Inflammatory macrophage treated with lipopolysaccharide for 1 hour (primary cell): ENCODE measurements around the gene DHX34.
"Not testable (repeated sequence)": the region's sequence is repeated elsewhere in the genome, so short reads cannot be mapped to it uniquely, and the experiment has no call there.

Source experiments
- DNase-seq, 2 donors: peaks; one replicate each; pipeline ENCODE4 v3.0.0-alpha.2; 2020 to 2022

Gene DHX34

DNA sequence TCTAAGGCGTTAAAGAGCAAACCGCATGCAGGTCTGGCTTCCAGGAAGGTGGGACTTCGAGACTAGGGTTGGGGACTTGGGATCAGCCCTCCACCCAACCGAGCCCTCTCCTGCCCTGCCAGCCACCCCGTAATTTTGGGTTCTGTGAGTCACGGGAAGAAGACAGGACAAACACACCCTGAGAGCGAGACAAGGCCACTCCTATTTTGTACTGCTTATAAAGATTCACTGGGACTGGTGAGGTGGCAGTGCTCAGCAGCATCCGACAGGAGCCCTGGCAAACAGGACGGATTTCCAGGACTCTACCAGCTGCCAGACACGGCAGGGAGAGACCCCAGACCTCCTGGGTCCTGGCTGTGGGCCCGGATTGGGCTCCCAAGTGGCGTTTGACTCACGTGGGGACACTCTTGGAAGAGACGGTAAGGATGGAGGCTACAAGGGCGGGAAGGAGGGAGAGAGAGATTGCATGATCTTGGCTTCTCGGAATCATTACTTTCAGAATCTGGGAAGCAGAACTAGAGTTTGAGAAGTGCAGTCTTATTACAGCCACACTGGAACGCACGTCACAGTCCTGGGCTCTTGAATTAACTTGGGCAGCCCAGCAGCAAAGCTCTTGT, 17.1 kb upstream of the DHX34 start, which contains the start of gene C5AR2:
TSS of gene C5AR2 (plus strand) at position 245 of the 617 bp plus-strand sequence. CDS start 8,625 bp downstream, outside the sequence.
- DNase-seq = peak; percentile 50 to 68

DNA sequence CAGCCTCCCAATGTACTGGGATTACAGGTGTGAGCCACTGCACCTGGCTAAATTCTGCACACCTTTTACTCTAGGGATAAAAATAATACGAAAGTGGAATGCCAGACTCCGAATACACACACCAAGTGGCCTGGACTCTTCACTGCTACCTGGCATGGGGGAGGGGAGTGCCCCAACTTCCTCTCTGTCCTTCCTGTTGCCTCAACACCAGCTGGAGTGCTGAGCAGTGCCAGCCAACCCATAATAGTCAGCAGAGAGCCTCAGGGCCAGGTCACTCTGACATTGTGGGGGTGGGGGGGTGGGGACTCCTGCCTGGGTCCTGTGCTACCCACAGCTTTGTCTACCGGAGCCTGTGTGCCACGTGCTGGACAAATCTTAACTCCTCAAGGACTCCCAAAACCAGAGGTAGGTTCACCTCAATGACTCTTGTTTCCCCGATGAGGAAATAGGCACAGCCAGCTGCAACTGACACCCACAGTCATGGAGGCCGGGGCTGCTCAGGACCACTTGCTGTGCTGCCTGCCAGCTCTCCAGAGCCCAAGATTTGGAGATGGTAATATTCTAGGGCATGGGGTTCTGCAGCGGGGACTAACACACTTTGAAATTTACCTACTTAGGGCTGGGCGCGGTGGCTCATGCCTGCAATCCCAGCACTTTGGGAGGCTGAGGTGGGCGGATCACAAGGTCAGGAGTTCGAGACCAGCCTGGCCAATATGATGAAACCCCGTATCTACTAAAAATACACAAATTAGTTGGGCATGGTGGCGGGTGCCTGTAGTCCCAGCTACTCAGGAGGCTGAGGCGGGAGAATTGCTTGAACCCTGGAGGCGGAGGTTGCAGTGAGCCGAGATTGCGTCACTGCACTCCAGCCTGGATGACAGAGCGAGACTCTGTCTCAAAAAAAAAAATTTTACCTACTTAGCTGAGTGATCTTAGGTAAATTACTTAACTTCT, 12.1 kb upstream of the DHX34 start:
- DNase-seq = peak; percentile 72 to 79

DNA sequence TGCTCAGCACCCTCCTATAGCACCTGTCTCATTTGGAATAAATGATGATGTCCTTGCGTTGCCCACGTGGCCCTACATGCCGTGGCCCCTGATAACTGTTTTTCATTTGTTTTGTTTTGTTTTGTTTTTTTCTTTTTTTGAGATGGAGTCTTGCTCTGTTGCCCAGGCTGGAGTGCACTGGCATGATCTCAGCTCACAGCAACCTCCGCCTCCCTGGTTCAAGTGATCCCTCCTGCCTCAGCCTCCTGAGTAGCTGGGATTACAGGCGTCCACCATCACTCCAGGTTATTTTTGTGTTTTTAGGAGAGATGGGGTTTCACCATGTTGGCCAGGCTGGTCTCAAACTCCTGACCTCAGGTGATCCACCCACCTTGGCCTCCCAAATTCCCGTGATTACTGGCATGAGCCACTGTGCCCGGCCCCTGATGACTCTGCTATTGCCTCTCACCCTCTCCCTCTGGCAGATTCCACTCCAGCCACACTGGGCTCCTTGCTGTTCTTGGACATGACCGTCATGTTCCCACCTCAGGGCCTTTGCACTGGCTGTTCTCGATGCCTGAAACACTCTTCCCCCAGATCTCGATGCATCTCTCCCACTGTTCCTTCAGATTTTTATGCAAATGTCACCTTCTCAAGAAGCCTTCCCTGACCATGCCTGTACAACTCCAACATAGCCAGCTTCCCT, 9.8 kb upstream of the DHX34 start:
- DNase-seq = no peak

DNA sequence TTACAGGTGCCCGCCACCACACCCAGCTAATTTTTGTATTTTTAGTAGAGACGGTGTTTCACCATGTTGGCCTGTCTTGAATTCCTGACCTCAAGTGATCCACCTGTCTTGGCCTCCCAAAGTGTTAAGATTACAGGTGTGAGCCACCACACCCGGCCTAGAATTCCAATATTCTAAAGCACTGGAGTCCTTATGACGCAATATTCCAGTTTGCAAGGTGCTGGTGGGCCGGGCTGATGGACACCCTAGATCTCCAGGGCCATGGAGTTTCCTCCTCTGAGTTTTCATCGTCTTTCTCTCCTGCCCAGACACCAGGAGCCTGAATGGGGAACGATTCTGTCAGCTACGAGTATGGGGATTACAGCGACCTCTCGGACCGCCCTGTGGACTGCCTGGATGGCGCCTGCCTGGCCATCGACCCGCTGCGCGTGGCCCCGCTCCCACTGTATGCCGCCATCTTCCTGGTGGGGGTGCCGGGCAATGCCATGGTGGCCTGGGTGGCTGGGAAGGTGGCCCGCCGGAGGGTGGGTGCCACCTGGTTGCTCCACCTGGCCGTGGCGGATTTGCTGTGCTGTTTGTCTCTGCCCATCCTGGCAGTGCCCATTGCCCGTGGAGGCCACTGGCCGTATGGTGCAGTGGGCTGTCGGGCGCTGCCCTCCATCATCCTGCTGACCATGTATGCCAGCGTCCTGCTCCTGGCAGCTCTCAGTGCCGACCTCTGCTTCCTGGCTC, 8.5 kb upstream of the DHX34 start:
- no peak for DNase-seq

DNA sequence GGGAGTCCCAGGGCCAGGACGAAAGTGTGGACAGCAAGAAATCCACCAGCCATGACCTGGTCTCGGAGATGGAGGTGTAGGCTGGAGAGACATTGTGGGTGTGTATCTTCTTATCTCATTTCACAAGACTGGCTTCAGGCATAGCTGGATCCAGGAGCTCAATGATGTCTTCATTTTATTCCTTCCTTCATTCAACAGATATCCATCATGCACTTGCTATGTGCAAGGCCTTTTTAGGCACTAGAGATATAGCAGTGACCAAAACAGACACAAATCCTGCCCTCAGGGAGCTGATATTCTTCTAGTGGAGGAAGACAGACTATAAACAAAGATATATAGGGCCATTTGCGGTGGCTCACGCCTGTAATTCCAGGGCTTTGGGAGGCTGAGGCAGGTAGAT, 7.4 kb upstream of the DHX34 start:
- DNase-seq = no peak

DNA sequence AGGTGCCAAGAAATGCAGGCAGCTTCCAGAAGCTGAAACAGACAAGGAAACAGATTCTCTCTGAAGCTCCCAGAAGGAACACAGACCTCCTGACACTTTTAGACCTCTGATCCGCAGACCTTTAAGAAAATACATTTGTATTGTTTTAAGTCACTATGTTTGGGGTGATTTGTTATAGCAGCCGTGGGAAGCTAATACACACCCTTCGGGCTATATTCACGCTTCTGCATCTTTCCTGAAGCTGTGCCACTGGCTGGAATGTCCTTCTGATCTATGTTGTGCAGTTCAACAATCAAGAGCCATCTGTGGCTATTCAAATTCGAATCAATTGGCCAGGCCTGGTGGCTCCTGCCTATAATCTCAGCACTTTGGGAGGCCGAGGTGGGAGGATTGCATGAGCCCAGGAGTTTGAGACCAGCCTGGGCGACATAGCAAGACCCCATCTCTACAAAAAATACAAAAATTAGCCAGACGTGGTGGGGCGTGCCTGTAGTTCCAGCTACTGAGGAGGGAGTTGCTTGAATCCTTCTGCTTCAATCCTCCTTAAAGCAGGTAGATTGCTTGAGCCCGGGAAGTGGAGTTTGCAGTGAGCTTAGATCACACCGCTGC, 5.8 kb upstream of the DHX34 start:
- DNase-seq = no peak

DNA sequence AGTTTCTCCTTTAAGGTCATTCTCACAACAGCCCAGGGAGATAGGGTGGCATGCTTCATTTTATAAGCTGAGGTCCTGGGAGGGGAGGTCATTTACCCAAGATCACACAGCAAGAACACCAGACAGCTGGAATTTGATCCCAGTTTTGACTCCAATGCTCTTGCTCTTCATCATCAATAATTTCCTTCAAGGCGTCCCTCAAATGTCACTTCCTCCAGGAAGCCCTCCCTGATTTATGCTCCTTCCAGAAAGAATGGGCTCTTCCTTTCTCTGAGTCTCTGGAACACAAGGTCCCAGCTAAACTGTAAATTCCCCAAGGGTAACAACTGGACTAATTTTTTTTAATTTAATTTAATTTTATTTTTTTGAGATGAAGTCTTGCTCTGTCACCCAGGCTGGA, 4.7 kb upstream of the DHX34 start:
- DNase-seq = no peak

DNA sequence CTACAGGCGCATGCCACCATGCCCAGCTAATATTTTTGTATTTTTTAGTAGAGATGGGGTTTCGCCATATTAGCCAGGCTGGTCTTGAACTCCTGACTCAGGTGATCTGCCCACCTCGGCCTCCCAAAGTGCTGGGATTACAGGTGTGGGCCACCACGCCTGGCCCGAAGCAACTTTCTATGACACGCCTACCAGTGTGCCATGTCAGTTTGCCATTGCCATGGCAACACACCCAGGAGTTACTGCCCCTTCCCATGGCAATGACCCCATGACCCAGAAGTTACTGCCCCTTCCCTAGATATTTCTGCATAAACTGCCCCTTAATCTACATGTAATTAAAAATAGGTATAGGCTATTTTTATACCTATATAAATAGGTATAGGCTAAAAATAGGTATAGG, 3.1 kb upstream of the DHX34 start:
- DNase-seq = not testable (repeated sequence)

DNA sequence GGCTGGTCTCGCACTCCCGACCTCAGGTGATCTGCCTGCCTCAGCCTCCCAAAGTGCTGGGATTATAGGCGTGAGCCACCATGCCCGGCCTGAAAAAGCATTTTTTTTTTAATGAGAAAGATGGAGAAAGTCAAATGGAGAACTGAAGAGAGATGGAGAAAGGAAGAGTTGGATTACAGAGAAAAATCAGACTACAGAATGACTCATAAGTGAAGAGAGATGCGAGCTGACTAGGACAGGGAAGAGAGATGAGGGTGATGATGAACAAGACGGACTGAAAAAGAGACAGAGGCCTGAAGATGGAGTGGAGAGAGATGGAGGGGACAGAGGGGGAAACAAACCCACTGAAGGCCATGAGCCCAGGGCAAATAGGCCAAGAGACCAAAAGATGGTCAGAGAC, 1.5 kb downstream of the DHX34 start:
- DNase-seq = no peak

DNA sequence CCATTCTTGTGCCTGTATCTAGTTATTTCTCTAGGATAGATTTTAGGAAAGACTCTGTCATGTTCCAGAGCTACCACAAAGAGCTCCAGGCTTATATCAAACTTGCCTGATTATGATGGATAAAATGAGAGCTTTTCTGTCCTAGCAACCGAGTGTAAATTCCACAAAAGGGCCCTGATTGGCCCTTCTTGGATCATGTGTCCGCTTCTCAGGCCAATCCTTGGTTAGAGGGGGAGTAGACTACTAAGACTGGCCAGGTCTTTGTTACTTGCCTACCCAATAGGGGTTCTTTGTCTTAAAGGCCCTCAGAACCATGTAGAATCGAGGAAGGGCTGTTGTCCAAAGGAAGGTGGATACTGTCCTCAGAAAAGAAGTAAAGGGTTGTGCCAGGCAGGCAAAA, 2.4 kb downstream of the DHX34 start:
- DNase-seq = peak; percentile 30 to 40

DNA sequence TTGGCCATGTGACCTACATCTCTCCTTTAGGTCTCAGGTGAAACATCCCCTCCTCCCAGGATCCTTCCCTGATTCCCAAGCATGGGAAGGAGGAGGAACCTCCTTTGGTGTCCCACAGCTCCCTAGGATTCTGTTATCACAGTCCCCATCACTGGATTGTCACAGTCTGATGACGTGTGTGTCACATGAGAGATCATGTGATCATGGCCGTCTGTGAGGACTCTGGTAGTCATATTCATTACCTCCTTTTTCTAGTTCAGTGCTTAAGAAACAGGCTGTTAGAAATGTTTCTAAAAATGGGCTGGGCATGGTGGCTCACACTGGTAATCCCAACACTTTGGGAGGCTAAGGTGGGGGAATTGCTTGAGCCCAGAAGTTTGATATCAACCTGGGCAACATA, 3.0 kb downstream of the DHX34 start:
- no peak for DNase-seq

DNA sequence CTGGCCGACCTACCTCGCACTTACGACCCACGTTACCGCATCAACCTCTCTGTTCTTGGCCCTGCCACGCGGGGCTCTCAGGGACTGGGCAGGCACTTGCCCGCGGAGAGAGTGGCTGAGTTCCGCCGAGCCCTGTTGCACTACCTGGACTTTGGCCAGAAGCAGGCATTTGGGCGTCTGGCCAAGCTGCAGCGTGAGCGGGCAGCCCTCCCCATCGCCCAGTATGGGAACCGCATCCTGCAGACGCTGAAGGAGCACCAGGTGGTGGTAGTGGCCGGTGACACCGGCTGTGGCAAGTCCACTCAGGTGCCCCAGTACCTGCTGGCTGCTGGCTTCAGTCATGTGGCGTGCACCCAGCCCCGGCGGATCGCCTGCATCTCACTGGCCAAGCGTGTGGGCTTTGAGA, 4.2 kb downstream of the DHX34 start:
- no peak for DNase-seq

DNA sequence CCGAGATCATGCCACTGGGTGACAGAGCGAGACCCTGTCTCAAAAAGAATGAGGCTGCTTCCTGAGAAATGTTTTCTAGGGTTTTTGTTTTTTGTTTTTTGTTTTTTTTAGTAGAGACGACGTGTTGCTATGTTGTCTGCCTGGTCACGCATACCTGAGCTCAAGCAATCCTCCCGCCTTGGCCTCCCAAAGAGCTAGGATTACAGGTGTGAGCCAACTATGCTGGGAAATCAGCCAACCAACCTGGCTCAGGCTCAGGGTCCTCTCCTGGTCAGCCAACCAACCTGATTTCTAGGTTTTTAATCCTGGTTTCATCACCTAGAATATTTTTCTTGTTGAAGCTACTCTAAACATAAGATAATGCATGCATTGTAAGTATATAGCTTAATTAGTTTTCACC, 7.8 kb downstream of the DHX34 start:
- no peak for DNase-seq

DNA sequence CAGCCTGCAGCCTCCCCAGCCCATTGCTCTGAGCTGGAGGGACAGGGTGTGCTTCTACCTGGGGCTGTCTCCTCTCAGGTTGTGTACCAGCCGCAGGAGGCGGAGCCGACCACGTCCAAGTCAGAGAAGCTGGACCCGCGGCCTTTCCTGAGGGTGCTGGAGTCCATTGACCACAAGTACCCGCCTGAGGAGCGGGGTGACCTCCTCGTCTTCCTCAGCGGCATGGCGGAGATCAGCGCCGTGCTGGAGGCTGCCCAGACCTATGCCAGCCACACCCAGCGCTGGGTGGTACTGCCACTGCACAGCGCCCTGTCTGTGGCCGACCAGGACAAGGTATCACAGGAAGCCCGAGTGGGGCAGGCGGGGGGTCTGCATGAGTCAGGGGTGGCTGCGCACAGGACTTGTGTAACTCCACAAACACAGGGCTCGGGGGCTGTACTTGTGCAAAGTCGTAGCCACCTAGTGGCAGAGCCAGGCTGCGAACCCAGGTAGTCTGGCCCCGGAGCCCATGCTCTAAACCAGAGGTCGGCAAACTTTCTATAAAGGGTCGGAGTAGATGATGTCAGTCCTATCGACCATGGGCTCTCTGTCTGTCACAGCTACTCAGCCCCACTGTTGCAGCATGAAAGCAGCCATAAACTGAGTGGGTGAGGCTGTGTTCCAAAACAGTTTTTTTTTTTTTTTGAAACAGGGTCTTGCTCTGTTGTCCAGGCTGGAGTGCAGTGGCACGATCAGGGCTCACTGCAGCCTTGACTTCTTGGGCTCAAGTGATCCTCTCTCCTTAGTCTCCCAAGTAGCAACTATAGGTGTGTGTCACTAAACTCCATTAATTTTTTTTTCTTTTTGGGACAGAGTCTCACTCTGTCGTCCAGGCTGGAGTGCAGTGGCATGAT, 8.9 kb downstream of the DHX34 start:
- no peak for DNase-seq

DNA sequence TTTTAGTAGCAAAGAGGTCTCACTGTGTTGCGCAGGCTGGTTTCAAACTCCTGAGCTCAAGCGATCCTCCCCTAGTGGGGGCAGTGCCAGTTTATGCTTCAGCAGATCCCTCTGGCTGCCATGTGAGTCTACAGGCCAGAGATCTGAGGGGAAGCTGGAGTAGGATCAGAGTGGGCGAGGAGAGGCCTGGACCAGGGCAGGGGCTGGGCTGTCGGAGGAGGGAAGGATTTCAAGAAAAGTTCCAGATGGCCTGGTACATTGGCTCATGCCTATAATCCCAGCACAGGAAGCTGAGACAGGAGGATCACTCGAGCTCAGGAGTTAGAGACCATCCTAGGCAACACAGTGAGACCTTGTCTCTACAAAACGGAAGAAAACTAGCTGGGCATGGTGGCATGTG, 9.8 kb downstream of the DHX34 start:
- DNase-seq = no peak

DNA sequence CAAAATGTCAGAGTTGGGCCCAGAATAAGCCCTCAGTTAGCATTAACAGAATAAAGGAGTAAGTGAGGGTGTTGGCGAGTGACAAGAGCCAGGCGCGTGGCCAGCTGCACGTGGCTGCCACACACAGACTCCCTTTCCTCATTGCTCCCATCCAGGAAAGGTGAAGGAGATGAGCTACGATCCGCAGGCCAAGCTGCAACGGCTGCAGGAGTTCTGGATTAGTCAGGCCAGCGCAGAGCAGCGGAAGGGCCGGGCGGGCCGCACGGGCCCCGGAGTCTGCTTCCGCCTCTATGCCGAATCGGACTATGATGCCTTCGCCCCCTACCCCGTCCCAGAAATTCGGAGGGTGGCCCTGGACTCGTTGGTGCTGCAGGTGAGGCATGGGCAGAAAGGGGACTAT, 13.2 kb downstream of the DHX34 start:
- DNase-seq = no peak

DNA sequence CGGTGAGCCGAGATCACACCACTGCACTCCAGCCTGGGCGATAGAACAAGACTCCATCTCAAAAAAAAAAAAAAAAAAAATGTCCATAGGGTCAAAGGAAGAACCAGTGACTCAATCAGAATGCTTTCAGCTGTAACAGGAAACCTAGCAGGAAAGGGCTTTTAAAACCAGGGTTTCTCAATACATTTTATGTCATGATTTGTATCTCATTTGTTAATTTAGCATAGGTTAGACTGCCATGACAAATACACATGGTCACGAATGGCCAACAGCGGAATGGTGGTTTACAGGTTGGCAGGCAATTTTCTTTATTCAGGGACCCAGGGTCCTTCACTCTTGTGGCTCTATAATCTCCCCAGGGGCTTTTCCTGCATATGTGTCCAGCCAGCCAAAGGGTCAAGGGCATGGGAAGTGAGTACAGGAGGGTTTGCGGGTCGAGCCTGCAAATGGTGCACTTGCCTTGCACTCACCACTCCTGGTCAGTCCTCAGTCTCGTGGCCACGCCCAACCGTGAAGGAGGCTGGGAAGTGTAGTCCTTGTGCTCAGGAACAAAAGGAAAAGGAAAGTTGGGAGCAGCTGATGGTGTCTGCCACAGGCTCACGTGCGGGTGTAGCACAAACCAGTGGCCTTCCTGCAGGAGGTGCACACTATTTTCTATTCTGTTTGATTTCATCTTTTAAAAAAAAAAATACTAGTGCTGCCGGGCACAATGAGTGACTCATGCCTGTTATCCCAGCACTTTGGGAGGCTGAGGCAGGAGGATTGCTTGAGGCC, 14.8 kb downstream of the DHX34 start:
- peak; percentile 77 to 78 for DNase-seq

DNA sequence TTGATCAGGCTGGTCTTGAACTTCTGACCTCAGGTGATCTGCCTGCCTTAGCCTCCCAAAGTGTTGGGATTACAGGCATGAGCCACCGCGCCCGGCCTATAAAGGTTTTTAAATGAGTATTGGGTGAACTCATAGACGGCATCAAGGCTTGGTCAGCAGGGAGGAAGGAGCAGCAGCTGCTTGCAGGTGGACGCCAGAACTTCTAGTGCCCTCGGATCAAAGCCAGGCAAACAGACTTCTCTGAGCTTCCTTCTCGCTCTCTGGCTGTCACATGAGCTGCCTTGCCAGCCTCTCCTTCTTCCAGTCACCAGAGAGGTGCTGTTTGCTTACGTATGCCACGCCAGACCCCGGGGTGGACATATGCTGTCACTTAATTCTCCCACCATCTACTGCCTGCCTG, 16.3 kb downstream of the DHX34 start:
- not testable (repeated sequence) for DNase-seq

DNA sequence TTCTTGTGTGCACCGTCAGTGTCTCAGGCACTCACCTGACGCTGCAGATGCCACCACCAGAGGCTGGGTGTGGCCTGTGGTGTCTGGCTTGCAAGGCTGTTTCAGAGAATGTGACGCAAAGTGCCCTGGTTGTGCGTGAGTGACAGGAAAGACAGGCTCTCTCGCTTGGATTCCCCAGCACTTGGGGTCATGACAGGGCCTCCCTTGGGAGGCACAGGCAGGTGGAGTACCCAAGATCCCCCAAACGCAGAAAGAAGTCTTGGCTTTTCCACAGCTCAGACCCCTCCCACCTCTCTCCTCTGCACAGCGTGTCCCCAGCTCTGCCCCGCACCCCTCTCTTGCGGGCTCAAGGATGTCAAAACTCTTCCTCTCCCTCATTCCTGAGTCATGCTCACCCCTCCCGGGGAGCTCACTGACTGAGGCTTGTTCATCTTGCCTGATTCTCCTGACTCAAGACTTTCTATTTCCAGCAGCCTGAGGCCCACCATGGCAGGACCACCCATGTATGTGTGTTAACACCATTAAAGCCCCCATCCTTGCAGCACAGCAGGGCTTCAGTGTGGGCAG, 21.0 kb downstream of the DHX34 start:
- DNase-seq = peak; percentile 77 to 81

DNA sequence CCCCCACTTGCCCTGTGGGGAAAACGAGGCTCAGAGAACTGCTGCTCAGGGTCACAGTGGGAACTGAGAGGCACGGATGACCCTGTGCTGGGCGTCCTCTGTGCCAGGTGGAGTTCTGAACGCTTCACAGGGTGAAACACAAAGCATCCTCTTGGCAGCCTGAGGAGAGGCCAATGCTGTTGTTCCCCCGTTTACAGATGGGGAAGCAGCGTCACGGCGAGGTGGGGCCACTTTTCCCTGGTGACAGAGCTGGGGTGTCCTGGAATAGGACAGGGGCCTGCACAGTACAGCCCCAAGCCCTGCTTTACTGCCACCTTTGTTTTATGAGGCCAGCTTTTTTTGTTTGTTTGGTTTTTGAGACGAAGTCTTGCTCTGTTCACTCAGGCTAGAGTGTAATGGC, 22.1 kb downstream of the DHX34 start:
- DNase-seq = no peak
